ENCODE data around the gene DUSP14.

Gene DUSP14

GRCh38 chr17:37490638-37491614 lies 1.2 kb downstream of the DUSP14 start:
- no peak for DNase-seq (ENCODE audit: insufficient read length, low spot score)
- no peak for FAIRE-seq
- TF ChIP-seq POLR2A (IDR thresholded peaks at IDR 0.05; ENCODE audit: low read depth, low read length) (no peak), POU2F2 (IDR thresholded peaks at IDR 0.05; ENCODE audit: low read depth, low read length) (no peak), PAX5 (IDR thresholded peaks at IDR 0.05; ENCODE audit: insufficient read depth, low read length, severe bottlenecking) (no peak), TAF1 (IDR thresholded peaks at IDR 0.05; ENCODE audit: low read depth, low read length) (no peak), POLR2AphosphoS5 (IDR thresholded peaks at IDR 0.05; ENCODE audit: low read depth, low read length) (no peak), SPI1 (IDR thresholded peaks at IDR 0.05; ENCODE audit: low read depth, low read length) (no peak)

DNA sequence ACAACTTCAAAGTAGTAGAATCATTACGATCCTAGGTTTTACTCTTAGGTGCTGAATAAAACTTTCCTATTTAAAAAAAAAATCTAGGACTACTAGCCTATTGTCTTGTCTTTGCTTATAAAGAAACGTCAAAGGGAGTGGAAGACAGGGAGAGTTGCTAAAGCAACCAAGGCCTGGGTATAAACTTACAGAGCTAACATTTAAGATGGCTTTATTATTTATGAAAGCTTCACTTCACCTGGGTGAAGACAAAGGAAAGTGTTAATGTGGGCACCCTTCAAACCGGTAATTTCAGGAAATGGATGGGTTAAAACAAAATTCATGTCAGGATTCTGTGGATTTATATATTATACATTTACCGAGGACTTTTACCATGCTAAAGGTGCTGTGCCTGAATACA lies 2.5 kb downstream of the DUSP14 start:
- FAIRE-seq (no peak), DNase-seq (ENCODE audit: insufficient read length, low spot score) (no peak)
- no peak for TF ChIP-seq POLR2A (IDR thresholded peaks at IDR 0.05; ENCODE audit: low read depth, low read length)

DNA sequence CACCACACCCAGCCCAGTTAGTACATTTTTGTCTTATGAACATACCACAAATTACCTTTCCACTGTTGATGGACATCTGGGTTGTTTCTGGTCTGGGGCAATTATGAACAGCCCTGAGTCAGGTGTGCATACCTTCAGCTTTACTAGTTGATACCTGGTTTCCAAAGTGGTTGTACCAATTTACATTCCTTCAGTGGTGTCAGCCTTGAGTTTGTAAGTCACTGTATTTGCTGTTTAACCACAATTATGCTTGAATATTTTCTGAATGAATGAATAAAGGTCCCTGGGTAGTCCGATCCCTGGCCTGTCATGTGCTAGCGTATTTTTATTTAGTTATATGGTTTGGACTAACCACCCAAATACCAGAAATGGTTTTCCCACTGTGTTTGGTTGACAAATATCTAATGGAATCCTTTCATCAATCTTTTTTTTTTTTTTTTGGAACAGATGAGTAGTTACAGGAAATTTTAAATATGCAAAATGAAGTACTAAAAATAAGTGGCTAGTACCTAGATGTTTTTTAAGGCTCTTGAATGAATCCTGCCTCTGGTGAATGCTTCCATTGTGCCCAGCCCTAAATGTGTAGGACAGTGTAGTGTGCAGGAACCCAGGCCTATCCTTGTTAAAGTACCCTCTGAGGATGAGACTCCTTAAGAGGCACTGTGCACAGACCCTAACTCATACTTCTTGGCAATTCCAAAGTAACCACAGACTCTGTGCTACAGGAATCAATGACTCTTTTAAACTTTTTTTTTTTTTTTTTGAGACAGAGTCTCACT lies 3.7 kb downstream of the DUSP14 start:
- no peak for DNase-seq (ENCODE audit: insufficient read length, low spot score)
- no peak for FAIRE-seq
- no peak for TF ChIP-seq POLR2AphosphoS5 (IDR thresholded peaks at IDR 0.05; ENCODE audit: low read depth, low read length)
- no peak for TF ChIP-seq POU2F2 (IDR thresholded peaks at IDR 0.05; ENCODE audit: low read depth, low read length)
- no peak for TF ChIP-seq SPI1 (IDR thresholded peaks at IDR 0.05; ENCODE audit: low read depth, low read length)
- no peak for TF ChIP-seq POLR2A (IDR thresholded peaks at IDR 0.05; ENCODE audit: low read depth, low read length)
- no peak for TF ChIP-seq TAF1 (IDR thresholded peaks at IDR 0.05; ENCODE audit: low read depth, low read length)
- TF ChIP-seq PAX5 (IDR thresholded peaks at IDR 0.05; ENCODE audit: insufficient read depth, low read length, severe bottlenecking) = no peak

DNA sequence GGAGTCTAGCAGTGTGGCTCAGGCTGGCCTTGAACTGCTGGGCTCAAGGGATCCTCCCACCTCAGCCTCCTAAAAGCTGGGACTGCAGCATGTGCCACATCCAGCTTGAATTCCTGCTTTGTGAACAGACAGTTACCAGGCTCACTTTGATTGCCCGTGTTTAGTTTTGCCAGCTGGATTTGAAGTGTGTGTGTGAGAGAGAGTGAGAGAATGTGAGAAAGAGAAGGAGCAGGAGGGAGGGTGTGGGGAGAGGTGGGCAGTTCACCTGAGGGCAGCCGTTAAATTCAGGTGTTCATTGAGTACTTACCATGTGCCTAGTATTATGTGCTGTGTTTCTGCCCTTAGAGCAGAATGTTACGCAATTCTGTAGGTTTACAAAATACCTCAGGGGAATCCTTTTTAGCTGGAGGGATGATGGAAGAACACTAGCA lies 4.7 kb downstream of the DUSP14 start:
- DNase-seq (ENCODE audit: insufficient read length, low spot score) = no peak
- no peak for FAIRE-seq
- no peak for TF ChIP-seq POLR2A (IDR thresholded peaks at IDR 0.05; ENCODE audit: low read depth, low read length)
- no peak for TF ChIP-seq SPI1 (IDR thresholded peaks at IDR 0.05; ENCODE audit: low read depth, low read length)

DNA sequence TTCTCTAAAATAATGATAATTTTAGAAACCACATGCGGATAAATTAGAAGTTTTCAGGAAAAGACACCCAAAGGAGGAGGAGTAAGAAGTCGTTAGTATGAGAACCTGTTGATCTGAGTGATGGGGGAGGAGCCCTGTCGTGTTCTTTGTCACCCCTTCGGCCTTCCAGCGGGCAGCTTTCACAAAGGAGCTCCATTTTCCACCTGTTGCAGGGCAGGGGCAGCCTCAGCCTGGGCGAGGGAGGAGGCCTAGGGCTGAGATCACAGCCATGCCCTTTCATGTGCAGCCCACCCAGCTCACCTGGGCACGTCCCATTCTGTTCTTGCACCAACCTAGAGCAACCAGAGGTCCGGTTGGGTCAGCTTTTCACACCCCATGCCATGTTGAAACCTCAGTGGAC lies 5.3 kb downstream of the DUSP14 start:
- no peak for FAIRE-seq
- TF ChIP-seq PAX5 (IDR thresholded peaks at IDR 0.05; ENCODE audit: insufficient read depth, low read length, severe bottlenecking) = no peak
- no peak for TF ChIP-seq TAF1 (IDR thresholded peaks at IDR 0.05; ENCODE audit: low read depth, low read length)
- TF ChIP-seq SPI1 (IDR thresholded peaks at IDR 0.05; ENCODE audit: low read depth, low read length) = no peak
- no peak for TF ChIP-seq POLR2AphosphoS5 (IDR thresholded peaks at IDR 0.05; ENCODE audit: low read depth, low read length)
- no peak for TF ChIP-seq POU2F2 (IDR thresholded peaks at IDR 0.05; ENCODE audit: low read depth, low read length)
- TF ChIP-seq POLR2A (IDR thresholded peaks at IDR 0.05; ENCODE audit: low read depth, low read length) = no peak
- no peak for DNase-seq (ENCODE audit: insufficient read length, low spot score)

DNA sequence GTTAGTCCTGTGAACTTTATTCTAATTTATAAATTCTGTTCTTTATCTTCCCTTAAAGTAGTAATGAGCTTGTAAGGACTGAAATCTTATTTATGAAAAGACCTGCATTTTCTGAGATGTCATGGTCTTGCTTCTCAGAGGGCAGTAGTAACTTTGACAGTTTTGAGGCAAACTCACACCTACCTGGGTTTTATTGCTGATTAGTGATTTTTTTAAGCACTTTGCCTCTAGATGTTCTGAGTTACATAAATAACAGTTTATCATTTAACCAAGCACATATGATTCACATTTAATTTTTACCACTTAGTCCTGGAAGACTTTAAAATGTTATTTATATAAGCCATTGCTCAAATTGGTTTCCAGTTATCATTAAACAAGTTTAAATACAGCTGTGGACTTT lies 10.7 kb downstream of the DUSP14 start:
- TF ChIP-seq TAF1 (IDR thresholded peaks at IDR 0.05; ENCODE audit: low read depth, low read length) (no peak), SPI1 (IDR thresholded peaks at IDR 0.05; ENCODE audit: low read depth, low read length) (no peak), POLR2AphosphoS5 (IDR thresholded peaks at IDR 0.05; ENCODE audit: low read depth, low read length) (no peak)
- no peak for FAIRE-seq

GRCh38 chr17:37502009-37502936 lies 12.6 kb downstream of the DUSP14 start:
- DNase-seq (ENCODE audit: insufficient read length, low spot score) (no peak), FAIRE-seq (no peak)
- TF ChIP-seq POLR2AphosphoS5 (IDR thresholded peaks at IDR 0.05; ENCODE audit: low read depth, low read length) = no peak
- TF ChIP-seq POU2F2 (IDR thresholded peaks at IDR 0.05; ENCODE audit: low read depth, low read length) = no peak
- TF ChIP-seq TAF1 (IDR thresholded peaks at IDR 0.05; ENCODE audit: low read depth, low read length) = no peak
- no peak for TF ChIP-seq SPI1 (IDR thresholded peaks at IDR 0.05; ENCODE audit: low read depth, low read length)
- TF ChIP-seq POLR2A (IDR thresholded peaks at IDR 0.05; ENCODE audit: low read depth, low read length) = no peak
- TF ChIP-seq PAX5 (IDR thresholded peaks at IDR 0.05; ENCODE audit: insufficient read depth, low read length, severe bottlenecking) = no peak

More for the DNA sequence above, 10.7 kb downstream of the DUSP14 start:
- no peak for DNase-seq (ENCODE audit: insufficient read length, low spot score)

DNA sequence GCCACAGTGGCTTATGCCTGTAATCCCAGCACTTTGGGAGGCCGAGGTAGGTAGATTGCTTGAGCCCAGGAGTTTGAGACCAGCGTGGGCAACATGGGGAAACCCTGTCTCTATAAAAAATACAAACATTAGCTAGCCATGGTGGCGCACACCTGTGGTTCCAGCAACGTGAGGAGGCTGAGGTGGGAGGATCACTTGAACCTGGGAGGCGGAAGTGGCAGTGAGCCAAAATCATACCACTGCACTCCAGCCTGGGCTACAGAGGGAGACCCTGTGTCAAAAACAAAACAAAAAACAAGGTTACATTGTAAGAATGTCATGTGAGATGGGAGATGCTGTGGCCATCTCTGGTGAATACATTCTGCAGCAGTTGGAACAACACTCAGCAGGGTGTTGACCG lies 13.5 kb downstream of the DUSP14 start:
- TF ChIP-seq PAX5 (IDR thresholded peaks at IDR 0.05; ENCODE audit: insufficient read depth, low read length, severe bottlenecking) = no peak
- TF ChIP-seq POLR2AphosphoS5 (IDR thresholded peaks at IDR 0.05; ENCODE audit: low read depth, low read length) = no peak
- no peak for TF ChIP-seq SPI1 (IDR thresholded peaks at IDR 0.05; ENCODE audit: low read depth, low read length)
- no peak for TF ChIP-seq TAF1 (IDR thresholded peaks at IDR 0.05; ENCODE audit: low read depth, low read length)
- no peak for TF ChIP-seq POU2F2 (IDR thresholded peaks at IDR 0.05; ENCODE audit: low read depth, low read length)
- DNase-seq (ENCODE audit: insufficient read length, low spot score) (no peak), FAIRE-seq (no peak)

- no peak for DNase-seq (ENCODE audit: insufficient read length, low spot score)
- FAIRE-seq = no peak
- TF ChIP-seq POU2F2 (IDR thresholded peaks at IDR 0.05; ENCODE audit: low read depth, low read length) (no peak), POLR2AphosphoS5 (IDR thresholded peaks at IDR 0.05; ENCODE audit: low read depth, low read length) (no peak), PAX5 (IDR thresholded peaks at IDR 0.05; ENCODE audit: insufficient read depth, low read length, severe bottlenecking) (no peak), TAF1 (IDR thresholded peaks at IDR 0.05; ENCODE audit: low read depth, low read length) (no peak), POLR2A (IDR thresholded peaks at IDR 0.05; ENCODE audit: low read depth, low read length) (no peak)
These were observed 15.6 kb downstream of the DUSP14 start for GRCh38 chr17:37505333-37505732.
